ENCODE data around the gene ZBTB21.
"Not testable (repeated sequence)": the region's sequence is repeated elsewhere in the genome, so short reads cannot be mapped to it uniquely, and the experiment has no call there.

Gene ZBTB21

DNA sequence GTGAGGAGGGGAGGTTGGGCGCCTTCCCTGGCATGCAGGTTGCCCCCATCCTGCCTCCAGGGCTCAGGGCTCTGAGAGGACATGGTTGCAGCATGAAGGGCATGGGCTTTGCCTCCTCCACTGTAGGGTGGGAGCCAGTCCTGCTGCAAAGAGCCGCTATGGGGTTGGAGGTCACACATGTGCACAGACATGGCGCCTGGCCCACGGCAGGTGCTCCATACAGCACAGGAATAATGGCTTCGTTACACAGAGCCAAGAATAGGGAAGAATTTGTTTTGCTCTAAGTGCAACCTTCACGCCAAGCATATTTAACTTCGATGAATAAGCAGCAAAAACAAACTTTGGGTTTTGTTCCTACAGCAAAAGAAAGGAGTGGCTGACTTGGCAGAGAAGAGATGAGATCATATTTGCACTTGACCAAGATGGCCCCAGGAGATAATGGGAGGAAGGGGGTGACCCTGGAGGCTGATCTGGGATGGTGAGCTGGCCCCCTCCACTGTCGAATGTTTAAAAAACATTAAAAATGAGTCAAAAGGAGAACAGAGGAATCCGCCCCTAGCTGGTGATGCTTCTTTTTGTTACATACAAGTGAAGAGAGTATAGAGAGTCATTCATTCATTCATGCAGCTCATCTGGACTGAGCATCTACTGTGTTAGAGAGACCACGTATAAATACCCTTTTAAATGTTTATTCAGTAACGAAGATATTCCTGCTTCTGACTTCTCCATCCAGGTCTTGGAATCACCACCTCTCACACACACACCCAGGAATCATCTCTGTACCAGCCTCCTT lies 43.9 kb downstream of the ZBTB21 start:
- no peak for DNase-seq

DNA sequence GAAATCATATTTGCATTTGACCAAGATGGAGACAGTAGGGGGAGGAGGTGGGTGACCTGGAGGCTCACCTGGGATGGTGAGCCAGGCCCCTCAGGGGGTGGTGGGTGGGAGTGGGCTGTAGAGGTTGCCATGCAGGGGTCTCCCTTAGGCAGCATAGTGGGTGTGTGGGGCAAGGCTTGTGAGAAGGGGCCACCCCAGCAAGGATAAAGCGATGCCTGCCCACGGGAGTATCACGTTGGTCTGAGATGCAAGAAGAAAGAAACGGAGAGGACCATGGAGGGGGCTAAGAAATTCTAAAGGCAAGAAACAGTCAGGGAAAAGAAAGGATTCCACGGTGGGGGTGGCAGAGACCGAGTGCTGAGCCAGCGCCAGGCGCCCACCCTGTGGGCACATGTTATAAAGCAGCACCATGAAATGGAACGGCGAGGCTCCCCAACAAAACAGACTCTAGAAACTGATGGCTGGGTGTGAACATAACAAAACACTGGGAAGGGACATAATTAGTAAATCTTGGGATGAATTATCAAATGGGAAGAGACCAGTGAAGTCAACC lies 44.6 kb downstream of the ZBTB21 start:
- no peak for DNase-seq

DNA sequence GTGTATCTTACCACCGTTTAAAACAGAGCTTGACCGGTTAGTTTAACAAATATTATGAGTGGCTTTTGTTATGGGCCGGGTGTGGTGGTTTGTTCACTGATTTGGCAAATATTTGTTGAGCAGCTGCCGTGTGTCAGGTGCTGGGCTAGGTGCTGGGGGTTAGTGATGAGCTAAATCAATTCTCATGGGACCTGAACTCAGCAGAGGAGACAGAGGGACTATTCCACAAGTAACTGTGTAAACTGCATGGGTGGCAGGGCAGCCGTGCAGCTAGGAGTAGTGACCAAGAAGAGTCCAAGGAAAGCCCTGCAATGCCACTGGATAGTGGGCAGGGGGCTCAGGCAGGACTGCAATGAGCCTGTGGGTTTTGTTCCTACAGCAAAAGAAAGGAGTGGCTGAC lies 45.1 kb downstream of the ZBTB21 start:
- DNase-seq = no peak

DNA sequence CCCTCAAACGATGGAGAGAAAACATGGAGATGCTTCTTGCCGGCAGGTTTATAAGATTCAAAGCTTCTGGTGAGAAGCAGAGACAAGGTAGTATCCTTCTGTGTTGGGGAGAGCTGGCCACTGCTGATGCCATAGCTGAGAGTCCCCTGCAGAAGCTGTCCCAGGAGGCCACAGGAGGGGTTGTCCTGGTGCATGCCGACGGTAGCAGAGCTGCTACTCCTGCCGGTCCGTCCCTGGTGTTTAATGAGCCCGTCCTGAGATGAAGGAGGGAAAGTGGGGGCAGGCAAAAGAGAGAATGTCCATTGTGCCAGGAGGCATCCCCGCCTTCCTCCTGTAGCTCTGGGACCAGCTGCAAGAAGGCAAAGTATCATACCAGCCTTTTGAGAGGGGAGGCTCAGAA lies 46.0 kb downstream of the ZBTB21 start:
- DNase-seq = no peak

DNA sequence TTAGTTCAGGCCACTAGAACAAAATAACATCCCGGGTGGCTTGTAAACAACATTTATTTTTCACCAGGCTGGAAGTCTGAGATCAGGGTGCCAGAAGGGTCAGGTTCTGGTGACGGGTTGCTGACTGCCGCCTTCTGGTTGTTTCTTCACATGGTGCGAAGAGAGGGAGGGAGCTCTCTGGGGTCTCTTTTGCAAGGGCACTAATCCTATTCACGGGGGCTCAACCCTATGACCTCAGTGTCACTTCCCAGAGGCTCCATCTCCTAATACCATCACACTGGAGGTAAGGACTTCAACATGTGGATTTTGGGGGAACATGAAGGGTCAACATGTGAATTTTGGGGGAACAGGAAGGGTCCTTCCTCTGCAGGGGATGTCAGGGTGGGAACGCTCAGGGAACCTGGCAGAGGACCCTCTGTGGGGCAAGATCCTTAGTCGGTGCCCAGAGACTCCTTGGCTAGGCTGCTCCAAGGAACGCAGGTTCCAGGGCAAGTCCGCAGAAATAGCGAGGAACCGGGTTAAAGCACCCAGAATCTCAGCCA lies 47.7 kb downstream of the ZBTB21 start:
- no peak for DNase-seq

DNA sequence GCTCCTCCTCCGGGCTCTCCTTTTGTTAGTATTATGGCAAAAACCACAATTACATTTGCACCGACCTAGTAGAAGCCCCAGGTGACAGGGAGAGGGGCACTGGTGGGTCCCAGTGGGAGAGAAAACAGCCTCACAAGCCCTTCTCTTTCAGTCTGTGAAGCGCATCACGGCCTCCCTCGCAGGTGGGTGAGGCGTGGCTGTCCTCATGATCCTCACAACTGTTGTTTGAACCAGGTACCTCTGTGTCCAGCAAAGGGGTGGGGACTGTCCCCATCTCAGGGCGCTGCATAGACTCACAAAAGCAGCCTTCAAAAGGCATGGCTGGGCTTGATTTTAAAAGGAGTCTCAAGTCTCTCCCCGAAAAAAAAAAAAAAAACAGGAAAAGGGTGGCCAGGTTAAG lies 48.4 kb downstream of the ZBTB21 start:
- DNase-seq = no peak

DNA sequence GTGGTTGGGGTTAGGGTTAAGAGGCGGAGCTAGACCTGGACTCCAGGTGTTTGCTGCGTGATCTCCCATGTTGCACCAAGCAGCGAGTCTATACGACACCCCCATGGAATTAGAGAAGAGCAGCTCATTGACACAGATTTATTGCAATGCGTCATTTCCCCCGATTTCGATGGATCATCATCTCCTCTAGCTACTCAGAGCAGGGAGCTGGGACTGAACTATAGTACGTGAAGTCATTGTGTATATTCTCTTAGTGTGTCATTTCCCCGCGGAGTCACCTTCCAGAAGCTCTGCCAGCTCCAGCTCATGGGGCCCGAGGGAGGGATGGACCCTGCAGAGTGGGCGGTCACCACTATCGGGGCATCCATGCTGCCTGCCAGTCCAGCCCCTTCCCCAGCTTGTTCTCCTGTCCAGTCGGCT lies 48.9 kb downstream of the ZBTB21 start:
- DNase-seq = no peak

DNA sequence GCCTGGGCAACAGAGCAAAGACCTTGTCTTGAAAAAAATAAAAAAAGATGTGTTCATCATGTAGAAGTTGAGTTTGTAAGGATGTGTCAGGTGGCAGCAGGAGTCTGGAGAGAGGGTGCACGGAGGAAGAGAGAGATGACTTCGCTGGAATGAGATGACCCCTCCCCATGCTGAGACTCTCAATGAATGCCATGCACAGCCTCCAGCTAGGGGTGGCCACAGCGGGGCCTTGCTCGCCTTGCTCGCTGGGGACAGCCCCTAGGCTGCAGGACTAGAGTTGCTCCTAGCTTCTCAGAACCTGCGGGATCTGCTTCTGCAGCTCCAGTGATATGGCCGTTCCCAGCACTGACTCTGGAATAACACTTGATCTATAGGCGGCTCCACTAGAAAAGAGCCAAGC lies 49.8 kb downstream of the ZBTB21 start:
- DNase-seq = no peak

DNA sequence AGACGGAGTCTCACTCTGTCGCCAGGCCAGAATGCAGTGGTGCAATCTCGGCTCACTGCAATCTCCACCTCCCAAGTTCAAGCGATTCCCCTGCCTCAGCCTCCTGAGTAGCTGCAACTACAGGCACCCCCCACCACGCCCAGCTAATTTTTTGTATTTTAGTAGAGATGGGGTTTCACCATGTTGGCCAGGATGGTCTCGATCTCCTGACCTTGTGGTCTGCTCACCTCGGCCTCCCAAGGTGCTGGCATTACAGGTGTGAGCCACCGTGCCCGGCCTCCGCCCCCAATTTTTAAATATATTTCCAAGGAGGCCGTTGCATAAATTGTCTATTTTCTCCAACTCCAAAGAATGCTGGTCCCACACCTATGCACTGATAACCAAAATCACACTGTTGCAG lies 50.5 kb downstream of the ZBTB21 start:
- DNase-seq = not testable (repeated sequence)

DNA sequence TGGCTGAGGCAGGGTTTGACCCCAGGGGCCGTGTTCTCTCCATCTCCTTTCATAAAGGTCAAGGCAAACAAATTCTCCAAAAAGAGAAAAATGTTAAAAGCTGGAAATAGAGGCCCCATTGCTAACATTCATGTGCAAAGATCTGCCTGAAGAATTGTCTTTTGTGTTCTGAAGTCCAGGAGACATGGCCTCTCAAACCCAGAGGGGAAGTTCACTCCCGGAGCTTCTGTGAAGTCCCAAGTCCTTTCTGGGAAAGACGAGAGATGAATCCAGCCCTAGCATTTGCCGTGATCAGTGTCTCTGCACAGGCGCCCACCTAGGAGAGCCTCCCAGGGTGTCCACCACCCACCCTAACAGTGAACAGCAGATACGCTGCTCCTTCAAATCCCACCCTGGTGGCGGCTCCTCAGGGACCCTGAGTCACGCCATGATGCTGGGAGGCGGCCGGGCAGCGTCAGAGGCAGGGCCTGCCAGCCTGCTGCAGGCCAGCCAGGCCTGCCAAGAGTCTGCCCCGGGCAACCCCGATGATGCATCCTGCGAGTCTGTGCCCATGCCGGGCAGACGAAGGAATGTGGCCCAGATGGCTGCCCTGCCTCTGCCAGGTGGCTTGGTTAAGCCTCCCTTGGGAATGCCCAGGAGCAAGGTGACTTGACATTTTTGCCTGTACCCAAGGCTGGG lies 51.1 kb downstream of the ZBTB21 start:
- DNase-seq = no peak

DNA sequence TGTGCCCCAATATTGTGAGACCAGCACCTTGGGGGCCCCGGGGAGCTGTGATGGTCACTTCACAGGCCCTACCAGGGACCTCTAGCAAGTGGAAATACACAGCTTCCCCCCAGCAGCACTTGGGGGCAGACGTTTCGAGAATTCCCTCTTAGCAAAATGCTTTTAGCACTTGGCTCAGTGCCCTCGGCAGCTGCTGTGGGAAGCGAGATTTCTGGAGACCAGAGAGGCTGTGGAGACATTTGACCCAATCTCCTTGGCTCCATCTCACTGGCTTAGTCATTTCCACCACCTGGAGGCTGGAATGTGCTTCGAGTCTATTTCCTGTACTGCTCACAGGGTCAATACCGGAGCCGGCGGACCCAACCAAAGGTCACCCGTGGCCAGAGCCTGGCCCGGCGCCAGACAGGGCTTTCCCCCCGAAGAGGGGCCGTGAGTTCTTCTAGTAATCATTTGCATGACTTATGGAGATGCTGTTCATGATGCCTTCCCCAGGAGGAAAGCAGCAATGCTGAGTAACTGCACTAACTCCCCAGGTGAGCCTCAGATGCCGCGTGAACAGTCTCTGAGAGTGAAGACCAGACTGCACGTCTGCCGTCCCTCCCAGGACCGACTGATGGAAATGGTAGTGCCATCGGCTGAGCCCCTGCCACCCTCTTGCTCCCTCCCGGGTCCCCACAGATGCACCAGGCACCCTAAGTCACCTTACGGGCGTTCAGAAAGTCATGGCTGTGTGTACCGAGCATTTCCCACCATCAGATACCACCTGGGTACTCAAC lies 52.0 kb downstream of the ZBTB21 start:
- no peak for DNase-seq

DNA sequence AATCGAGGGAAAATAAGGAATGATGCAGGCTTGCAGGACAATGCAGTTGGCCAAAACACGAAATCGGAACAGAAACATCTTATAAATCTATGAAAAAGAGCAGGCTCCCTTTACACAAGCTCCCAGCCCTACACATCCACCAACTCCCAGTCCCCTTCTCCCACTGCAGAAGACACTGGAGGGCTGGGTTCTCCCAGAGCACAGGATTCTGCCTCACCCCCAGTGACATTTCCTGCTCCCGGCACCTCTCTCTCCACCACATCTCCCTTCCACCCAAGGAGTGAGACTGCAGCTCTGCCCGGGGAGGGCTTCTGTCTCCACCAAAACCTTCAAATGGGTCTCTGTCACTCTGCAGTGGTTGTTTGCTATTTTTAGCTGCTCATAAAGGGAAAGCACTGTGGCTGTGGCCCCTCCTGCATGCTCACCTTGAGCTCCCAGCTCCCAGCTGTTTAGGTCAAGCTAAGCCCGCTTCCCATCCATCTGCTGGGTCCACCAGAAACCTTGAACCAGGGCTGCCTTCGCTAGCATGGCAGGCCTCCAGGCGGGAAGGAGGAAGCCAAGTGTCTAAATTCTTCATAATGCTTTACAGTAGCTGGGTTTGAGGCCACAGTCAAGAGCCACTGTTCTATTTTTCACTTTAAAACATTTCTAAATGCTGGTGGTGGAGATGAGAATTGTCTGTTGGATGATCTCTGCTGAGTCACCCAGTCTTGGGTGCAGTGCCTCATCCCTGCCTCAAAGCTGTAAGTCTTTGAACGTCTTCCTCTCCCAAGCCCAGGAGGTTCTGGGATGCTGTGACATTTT lies 53.0 kb downstream of the ZBTB21 start:
- DNase-seq = no peak

DNA sequence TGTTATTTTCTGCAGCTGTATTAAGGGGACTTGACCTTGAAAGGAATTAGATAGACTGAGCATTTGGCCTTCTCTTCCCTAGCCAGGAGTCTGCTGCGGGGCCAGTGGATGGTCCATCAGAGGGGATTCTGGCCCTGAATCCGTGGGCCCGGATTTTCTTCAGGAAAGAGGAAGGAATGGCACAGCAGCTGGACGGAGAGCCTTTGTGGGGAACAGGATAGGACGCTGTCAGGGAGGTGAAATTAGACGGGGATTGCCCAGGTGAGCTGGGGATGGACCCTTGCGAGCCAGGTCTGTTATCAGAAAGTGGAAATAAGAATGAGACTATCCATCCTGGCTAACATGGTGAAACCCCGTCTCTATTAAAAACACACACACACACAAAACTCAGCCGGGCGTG lies 54.6 kb downstream of the ZBTB21 start:
- DNase-seq = no peak

DNA sequence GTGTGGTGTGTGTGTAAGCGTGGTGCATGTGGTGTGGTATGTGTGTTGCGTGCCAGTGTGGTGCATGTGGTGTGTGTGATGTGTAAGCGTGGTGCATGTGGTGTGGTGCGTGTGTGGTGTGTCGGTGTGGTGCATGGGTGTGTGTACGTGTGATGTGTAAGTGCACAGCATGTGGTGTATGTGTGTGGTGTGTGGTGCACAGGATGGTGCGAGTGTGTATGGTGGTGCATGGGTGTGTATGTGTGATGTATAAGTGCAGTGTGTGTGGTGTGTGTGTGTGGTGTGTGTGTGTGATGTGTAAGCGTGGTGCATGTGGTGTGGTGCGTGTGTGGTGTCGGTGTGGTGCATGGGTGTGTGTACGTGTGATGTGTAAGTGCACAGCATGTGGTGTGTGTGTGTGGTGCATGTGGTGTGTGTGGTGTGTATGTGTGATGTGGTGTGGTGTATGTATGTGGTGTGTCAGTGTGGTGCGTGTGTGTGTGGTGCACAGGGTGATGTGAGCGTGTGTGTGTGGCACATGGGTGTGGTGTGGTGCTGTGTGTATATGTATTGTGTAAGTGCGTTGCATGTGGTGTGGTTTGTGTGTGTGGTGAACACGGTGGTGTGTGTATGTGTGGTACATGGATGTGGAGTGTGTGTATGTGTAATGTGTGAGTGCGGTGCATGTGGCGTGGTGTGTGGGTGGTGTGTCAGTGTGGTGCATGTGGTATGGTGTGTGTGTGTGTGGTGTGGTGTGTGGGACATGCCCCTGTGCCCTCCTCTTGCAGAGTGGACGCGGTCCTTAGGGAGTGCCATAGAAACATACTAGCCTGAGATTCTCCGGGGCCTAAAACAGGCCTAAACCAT lies 55.3 kb downstream of the ZBTB21 start:
- no peak for DNase-seq

DNA sequence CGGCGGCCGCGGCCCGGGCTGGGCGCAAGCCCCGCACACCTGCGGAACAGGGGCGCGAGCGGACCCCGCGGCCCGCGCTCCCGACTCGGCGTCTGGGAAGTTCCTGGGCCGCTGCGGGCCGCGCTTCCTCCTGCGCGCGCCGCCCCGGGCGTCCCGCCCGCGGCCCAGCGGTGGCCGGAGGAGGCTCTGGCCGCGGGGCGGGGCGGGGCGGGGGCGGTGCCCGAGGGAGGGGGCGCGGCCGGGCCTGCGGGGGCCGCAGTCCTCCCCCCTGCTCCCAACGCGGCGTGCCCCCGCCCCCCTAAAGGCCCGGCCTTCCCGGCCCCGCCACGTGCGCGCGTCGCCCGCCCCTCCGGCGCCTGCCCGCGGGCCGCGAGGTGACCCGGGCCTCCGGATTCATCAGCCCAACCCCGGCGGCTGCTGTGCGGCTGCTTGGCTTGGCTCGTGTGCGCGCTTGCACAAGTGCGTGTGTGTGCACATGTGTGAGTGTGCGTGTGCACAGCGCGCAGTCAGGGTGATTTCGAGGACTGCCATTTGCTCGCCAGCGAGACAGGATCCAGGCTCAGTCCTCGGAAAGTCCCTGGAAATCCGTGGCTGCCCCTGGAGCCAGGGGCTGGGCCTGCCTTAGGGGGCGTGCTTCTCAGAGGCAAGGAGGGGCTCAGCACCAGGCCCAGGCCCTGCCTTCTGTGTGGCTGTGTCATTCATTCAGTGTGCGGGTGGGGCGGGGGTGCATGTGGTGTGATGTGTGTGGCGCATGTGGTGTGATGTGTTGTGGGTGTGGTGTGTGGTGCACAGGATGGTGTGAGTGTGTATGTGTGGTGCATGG lies 56.1 kb downstream of the ZBTB21 start, which contains the start of gene C2CD2:
C2CD2 (minus strand) TSS at position 188 of the 823 bp plus-strand sequence. CDS start 370 bp downstream, outside the sequence.
- DNase-seq = no peak

DNA sequence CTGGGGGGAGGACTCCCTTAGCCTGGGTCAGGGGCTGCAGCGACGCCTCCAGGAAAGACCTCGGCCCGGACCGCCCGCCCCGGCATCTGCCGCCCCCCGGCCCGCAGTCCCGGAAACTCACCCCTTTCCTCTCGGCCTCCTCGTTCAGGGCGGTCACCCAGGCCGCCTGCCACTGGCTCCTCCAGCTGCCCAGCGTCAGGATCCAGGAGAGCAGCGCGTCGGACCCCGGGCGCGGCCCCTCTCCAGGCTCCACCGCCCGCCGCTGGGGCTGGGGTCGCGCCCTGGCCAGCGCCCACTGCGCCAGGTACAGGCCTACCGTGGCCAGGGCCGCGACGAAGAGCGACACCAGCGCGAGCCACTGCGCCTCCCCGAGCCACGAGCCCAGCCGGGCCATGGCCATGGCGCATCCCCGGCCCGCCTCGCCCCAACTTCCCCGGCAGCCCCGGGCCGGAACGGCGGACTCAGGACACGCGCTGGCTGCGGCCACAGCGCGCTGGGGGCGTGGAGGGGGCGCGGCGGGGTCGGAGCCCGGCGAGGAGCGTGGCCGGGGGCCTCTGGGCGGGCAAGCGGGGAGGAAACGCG lies 56.8 kb downstream of the ZBTB21 start:
- no peak for DNase-seq

DNA sequence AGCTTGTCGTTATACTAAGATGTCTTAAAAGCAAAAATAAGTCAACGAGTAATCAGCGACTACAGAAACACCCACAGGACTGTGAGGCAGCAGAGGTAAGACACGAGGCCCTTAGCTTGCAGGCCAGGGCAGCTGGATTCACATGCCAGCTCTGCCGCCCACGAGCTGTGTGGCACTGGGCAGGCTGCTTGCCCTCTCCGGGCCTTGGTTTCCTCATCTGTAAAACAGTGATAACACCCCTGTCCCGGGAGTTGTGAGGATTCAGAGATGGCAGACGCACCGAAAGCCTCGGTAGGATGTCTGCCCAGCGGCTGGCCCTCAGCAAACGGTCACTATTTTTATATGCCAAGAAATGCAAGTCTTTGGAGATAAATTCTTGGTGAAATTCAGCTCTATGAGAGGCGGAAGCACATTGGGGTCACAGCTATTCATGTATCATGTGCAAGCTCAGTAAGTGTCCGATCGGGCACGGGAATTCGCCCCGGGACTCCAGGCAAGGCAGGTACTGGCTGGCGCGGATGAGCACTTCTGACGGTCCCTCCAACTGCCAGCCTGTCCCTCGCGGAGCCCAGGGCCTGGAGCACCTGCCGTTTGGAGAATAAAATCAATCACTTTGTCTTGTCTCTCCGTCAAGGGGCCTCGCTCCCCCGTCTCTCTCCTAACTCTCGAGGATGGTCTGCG lies 57.5 kb downstream of the ZBTB21 start:
- DNase-seq = no peak

DNA sequence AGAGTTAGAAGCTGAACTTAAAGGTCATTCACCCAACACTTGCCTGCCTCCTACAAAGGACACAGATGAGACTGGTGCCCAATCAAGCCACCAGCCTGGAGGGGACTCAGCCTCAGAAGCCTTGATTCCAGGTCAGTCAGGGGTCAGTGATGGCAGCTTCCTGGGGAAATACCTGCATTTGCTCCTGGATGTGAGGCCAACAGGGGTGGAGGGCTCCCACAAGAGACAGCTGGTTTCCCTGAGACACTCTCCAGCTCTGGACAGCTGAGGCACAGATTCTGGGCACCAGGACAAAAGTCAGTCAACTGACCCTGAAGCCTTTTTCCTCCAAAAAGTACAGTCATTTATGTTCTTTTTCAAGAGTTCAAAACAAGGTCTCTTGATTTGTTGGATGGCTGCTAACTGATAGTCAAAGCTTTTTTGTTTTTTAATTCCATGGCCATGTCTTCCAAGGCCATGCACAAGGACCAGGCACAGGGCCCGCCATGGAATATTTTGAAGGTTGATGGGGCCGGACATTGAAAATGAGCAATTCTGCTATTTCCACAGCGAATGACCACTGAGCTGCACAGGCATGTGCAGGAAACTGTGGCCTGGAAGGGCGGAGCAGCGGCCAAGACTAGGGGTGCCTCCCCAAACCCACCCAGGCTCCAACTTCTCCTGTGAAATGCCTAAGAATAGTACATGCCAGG lies 58.1 kb downstream of the ZBTB21 start:
- no peak for DNase-seq

DNA sequence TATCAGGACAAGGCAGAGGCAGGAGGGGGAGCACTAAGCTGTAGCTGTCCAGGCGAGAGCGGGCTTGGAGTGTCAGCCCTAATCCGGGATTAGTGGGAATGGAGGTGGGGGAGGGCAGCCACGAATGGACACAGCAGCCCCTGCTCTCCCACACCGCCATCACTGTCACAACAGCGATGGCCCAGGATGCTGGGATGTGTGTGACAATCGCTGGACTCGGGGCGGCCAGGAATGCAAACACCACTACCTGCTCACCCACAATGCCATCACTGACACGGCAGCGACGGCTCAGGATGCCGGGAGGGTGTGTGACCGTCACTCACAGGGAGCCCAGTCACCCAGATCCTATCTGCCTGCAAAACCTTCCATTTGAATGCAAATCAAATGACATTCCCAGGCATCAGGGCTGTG lies 59.2 kb downstream of the ZBTB21 start:
- no peak for DNase-seq
